ENCODE data around the gene LHFPL6. TPM values are rescaled to one million over a fixed set of nuclear protein-coding genes. Genes with fewer than 3 reads are reported as not detected.

Gene LHFPL6
- total and polyA plus RNA-seq, 2 experiments from 2014 or later, result 7.8 to 9.5 TPM

DNA sequence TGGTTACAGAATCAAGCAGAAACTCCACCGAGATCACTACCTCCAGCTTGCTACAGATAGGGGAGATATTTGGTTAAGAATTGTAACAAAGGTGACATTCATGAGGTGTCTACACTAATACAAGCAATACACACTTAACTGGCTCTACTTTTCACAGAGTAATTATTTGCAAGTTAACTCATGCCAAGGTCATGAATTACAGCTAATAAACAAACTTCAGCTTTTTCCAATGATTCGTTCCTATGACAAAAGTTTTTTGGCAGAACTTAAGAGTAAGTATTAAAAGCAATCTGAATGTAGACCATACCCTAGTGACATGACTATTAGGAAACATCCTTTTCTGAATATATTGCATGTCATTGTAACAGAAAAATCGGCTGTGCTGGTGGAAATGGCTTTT, 72.1 kb downstream of the LHFPL6 start (continued):
- TF ChIP-seq, protein P1, sequence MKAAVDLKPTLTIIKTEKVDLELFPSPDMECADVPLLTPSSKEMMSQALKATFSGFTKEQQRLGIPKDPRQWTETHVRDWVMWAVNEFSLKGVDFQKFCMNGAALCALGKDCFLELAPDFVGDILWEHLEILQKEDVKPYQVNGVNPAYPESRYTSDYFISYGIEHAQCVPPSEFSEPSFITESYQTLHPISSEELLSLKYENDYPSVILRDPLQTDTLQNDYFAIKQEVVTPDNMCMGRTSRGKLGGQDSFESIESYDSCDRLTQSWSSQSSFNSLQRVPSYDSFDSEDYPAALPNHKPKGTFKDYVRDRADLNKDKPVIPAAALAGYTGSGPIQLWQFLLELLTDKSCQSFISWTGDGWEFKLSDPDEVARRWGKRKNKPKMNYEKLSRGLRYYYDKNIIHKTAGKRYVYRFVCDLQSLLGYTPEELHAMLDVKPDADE (IDR thresholded peaks at IDR 0.05), result no peak
- TF ChIP-seq ZNF331 (CRISPR knock-in tag; IDR thresholded peaks at IDR 0.05; ENCODE audit: low read depth), result no peak
- TF ChIP-seq EZH2phosphoT487 (IDR thresholded peaks at IDR 0.05; ENCODE audit: unreplicated experiment), result no peak
- TF ChIP-seq STAT1 (IDR thresholded peaks at IDR 0.05; ENCODE audit: unreplicated experiment), result no peak

DNA sequence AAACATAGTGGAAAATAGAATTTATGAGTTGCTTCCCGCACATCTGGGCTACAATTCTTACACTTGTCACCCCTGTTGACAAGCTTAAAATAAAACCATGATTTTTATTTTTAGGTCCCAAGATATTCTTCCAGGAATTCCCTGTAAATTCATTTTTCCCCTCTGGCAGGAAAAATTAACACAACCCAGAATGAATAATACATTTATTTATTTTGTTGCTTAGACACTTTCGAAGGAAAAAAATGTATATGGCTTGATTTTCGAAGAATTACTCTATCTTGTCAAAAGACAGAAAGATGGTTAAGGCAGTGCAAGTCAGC, 74.4 kb downstream of the LHFPL6 start:
- Mint-ChIP-seq H3K4me1 (peaks cover 11% of the 10 kb centered on the region; the same call in 2 of the 3 replicates), H3K27ac (no peak overlapping the region), H3K4me3 (no peak overlapping the region), H3K36me3 (ENCODE audit: low read depth) (no peaks in the 10 kb centered on the region), H3K9me3 (no peaks in the 10 kb centered on the region), H3K27me3 (ENCODE audit: insufficient read depth, low read depth, poor library complexity) (peaks cover 2% of the 10 kb centered on the region)
- TF ChIP-seq CREB1 (CRISPR knock-in tag; IDR thresholded peaks at IDR 0.05; ENCODE audit: low read depth), result no peak
- TF ChIP-seq NANOG (IDR thresholded peaks at IDR 0.05; ENCODE audit: borderline replicate concordance), result no peak
- TF ChIP-seq, protein P2, sequence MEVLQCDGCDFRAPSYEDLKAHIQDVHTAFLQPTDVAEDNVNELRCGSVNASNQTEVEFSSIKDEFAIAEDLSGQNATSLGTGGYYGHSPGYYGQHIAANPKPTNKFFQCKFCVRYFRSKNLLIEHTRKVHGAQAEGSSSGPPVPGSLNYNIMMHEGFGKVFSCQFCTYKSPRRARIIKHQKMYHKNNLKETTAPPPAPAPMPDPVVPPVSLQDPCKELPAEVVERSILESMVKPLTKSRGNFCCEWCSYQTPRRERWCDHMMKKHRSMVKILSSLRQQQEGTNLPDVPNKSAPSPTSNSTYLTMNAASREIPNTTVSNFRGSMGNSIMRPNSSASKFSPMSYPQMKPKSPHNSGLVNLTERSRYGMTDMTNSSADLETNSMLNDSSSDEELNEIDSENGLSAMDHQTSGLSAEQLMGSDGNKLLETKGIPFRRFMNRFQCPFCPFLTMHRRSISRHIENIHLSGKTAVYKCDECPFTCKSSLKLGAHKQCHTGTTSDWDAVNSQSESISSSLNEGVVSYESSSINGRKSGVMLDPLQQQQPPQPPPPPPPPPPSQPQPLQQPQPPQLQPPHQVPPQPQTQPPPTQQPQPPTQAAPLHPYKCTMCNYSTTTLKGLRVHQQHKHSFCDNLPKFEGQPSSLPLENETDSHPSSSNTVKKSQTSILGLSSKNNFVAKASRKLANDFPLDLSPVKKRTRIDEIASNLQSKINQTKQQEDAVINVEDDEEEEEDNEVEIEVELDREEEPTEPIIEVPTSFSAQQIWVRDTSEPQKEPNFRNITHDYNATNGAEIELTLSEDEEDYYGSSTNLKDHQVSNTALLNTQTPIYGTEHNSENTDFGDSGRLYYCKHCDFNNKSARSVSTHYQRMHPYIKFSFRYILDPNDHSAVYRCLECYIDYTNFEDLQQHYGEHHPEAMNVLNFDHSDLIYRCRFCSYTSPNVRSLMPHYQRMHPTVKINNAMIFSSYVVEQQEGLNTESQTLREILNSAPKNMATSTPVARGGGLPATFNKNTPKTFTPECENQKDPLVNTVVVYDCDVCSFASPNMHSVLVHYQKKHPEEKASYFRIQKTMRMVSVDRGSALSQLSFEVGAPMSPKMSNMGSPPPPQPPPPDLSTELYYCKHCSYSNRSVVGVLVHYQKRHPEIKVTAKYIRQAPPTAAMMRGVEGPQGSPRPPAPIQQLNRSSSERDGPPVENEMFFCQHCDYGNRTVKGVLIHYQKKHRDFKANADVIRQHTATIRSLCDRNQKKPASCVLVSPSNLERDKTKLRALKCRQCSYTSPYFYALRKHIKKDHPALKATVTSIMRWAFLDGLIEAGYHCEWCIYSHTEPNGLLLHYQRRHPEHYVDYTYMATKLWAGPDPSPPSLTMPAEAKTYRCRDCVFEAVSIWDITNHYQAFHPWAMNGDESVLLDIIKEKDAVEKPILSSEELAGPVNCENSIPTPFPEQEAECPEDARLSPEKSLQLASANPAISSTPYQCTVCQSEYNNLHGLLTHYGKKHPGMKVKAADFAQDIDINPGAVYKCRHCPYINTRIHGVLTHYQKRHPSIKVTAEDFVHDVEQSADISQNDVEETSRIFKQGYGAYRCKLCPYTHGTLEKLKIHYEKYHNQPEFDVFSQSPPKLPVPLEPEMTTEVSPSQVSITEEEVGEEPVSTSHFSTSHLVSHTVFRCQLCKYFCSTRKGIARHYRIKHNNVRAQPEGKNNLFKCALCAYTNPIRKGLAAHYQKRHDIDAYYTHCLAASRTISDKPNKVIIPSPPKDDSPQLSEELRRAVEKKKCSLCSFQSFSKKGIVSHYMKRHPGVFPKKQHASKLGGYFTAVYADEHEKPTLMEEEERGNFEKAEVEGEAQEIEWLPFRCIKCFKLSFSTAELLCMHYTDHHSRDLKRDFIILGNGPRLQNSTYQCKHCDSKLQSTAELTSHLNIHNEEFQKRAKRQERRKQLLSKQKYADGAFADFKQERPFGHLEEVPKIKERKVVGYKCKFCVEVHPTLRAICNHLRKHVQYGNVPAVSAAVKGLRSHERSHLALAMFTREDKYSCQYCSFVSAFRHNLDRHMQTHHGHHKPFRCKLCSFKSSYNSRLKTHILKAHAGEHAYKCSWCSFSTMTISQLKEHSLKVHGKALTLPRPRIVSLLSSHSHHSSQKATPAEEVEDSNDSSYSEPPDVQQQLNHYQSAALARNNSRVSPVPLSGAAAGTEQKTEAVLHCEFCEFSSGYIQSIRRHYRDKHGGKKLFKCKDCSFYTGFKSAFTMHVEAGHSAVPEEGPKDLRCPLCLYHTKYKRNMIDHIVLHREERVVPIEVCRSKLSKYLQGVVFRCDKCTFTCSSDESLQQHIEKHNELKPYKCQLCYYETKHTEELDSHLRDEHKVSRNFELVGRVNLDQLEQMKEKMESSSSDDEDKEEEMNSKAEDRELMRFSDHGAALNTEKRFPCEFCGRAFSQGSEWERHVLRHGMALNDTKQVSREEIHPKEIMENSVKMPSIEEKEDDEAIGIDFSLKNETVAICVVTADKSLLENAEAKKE (CRISPR knock-in tag; IDR thresholded peaks at IDR 0.05), result no peak
- TF ChIP-seq ZNF114 (CRISPR knock-in tag; IDR thresholded peaks at IDR 0.05), result no peak
- TF ChIP-seq EZH2 (IDR thresholded peaks at IDR 0.05; ENCODE audit: low read depth, unreplicated experiment), result no peak
- TF ChIP-seq ZNF331 (CRISPR knock-in tag; IDR thresholded peaks at IDR 0.05; ENCODE audit: low read depth), result no peak
- TF ChIP-seq, protein P3, sequence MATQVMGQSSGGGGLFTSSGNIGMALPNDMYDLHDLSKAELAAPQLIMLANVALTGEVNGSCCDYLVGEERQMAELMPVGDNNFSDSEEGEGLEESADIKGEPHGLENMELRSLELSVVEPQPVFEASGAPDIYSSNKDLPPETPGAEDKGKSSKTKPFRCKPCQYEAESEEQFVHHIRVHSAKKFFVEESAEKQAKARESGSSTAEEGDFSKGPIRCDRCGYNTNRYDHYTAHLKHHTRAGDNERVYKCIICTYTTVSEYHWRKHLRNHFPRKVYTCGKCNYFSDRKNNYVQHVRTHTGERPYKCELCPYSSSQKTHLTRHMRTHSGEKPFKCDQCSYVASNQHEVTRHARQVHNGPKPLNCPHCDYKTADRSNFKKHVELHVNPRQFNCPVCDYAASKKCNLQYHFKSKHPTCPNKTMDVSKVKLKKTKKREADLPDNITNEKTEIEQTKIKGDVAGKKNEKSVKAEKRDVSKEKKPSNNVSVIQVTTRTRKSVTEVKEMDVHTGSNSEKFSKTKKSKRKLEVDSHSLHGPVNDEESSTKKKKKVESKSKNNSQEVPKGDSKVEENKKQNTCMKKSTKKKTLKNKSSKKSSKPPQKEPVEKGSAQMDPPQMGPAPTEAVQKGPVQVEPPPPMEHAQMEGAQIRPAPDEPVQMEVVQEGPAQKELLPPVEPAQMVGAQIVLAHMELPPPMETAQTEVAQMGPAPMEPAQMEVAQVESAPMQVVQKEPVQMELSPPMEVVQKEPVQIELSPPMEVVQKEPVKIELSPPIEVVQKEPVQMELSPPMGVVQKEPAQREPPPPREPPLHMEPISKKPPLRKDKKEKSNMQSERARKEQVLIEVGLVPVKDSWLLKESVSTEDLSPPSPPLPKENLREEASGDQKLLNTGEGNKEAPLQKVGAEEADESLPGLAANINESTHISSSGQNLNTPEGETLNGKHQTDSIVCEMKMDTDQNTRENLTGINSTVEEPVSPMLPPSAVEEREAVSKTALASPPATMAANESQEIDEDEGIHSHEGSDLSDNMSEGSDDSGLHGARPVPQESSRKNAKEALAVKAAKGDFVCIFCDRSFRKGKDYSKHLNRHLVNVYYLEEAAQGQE (IDR thresholded peaks at IDR 0.05; ENCODE audit: unreplicated experiment), result no peak
- no peak for TF ChIP-seq STAT1 (IDR thresholded peaks at IDR 0.05; ENCODE audit: unreplicated experiment)
- TF ChIP-seq, protein P4, sequence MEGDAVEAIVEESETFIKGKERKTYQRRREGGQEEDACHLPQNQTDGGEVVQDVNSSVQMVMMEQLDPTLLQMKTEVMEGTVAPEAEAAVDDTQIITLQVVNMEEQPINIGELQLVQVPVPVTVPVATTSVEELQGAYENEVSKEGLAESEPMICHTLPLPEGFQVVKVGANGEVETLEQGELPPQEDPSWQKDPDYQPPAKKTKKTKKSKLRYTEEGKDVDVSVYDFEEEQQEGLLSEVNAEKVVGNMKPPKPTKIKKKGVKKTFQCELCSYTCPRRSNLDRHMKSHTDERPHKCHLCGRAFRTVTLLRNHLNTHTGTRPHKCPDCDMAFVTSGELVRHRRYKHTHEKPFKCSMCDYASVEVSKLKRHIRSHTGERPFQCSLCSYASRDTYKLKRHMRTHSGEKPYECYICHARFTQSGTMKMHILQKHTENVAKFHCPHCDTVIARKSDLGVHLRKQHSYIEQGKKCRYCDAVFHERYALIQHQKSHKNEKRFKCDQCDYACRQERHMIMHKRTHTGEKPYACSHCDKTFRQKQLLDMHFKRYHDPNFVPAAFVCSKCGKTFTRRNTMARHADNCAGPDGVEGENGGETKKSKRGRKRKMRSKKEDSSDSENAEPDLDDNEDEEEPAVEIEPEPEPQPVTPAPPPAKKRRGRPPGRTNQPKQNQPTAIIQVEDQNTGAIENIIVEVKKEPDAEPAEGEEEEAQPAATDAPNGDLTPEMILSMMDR (conservative IDR thresholded peaks at IDR 0.05; ENCODE audit: low read depth in 2 of 2), result no peak
- no peak for TF ChIP-seq EZH2phosphoT487 (IDR thresholded peaks at IDR 0.05; ENCODE audit: unreplicated experiment)
- Histone ChIP-seq H3K4me1 (ENCODE audit: insufficient read depth) (no peaks in the 10 kb centered on the region; the same call in 1 of the 2 replicates), H4K20me1 (replicated peaks; ENCODE audit: insufficient read depth) (no peaks in the 10 kb centered on the region), H3K27ac (ENCODE audit: low read depth) (no peak overlapping the region), H3K4me3 (no peak overlapping the region), H3K9me2 (ENCODE audit: insufficient read depth) (peaks cover 8% of the 10 kb centered on the region), H3K27me3 (ENCODE audit: insufficient read depth) (no peaks in the 10 kb centered on the region), H2AFZ (no peak overlapping the region), H3K36me3 (ENCODE audit: insufficient read depth) (no peaks in the 10 kb centered on the region), H3K79me2 (replicated peaks; ENCODE audit: insufficient read depth) (no peaks in the 10 kb centered on the region), H3K4me2 (no peak overlapping the region), H3F3A (replicated peaks; ENCODE audit: low read depth) (no peaks in the 10 kb centered on the region)
- ATAC-seq (no peak), DNase-seq (ENCODE audit: low spot score) (no peak)

Data from GM23338 (cell line).